WTC11 (cell line): ENCODE measurements around the gene CTIF. TPM values are rescaled to one million over a fixed set of nuclear protein-coding genes. Genes with fewer than 3 reads are reported as not detected.

Experiments used
- ATAC-seq: fragments of 200-7000 bp; cut with Tn5 transposase; 2 replicates; pipeline ENCODE4 v1.10.0; 2021; ENCODE audit warnings: mild to moderate bottlenecking, moderate library complexity
- CTCF ChIA-PET: fragments of 300-600 bp; sonication (Branson Sonifier 250); formaldehyde crosslinking; loops from one replicate; lab custom pipeline; 2021; ENCODE audit warnings: antibody characterized with exemption; lab: Charles Lee
- POLR2A ChIA-PET: fragments of 350-600 bp; sonication (Branson Sonifier 250); formaldehyde crosslinking; loops from one replicate; lab custom pipeline; 2021; ENCODE audit warnings: antibody characterized with exemption; lab: Charles Lee
- DNase-seq: peaks from one replicate; pipeline ENCODE4 v3.0.0; 2021; ENCODE audit warnings: low spot score
- H3K27ac Mint-ChIP-seq: 2 replicates; pipeline ENCODE4 v1.8.0; 2021; ENCODE audit warnings: mixed read lengths
- H3K27me3 Mint-ChIP-seq: 2 replicates; pipeline ENCODE4 v1.8.0; 2021; ENCODE audit warnings: low read depth, mild to moderate bottlenecking, moderate library complexity, mixed read lengths
- H3K36me3 Mint-ChIP-seq: 2 replicates; pipeline ENCODE4 v1.8.0; 2021; ENCODE audit warnings: mixed read lengths
- H3K4me1 Mint-ChIP-seq: 2 replicates; pipeline ENCODE4 v1.8.0; 2022; ENCODE audit warnings: mixed read lengths
- H3K4me3 Mint-ChIP-seq: 2 replicates; pipeline ENCODE4 v1.8.0; 2021; ENCODE audit warnings: mild to moderate bottlenecking, moderate library complexity, mixed read lengths
- H3K9me3 Mint-ChIP-seq: 2 replicates; pipeline ENCODE4 v1.8.0; 2021; ENCODE audit warnings: mixed read lengths
- CBFB ChIP-seq: sonication (generic); formaldehyde crosslinking; IDR thresholded peaks from 2 replicates; pipeline ENCODE4 v1.8.1; 2022; ENCODE audit warnings: mild to moderate bottlenecking, low read depth, missing genetic modification reagents
- CREB1 ChIP-seq: sonication (generic); formaldehyde crosslinking; IDR thresholded peaks from 2 replicates; pipeline ENCODE4 v1.8.0; 2023; ENCODE audit warnings: mild to moderate bottlenecking, missing genetic modification reagents
- ELF4 ChIP-seq: sonication (generic); formaldehyde crosslinking; IDR thresholded peaks from 2 replicates; pipeline ENCODE4 v1.8.1; 2022; ENCODE audit warnings: low read depth, mild to moderate bottlenecking, moderate library complexity, missing genetic modification reagents
- EMX1 ChIP-seq: fragments of 250-450 bp; sonication (Bioruptor Pico); IDR thresholded peaks from 2 replicates; pipeline ENCODE4 v1.8.0; 2021; ENCODE audit warnings: mild to moderate bottlenecking
- JAZF1 ChIP-seq: fragments of 250-450 bp; sonication (Bioruptor Pico); IDR thresholded peaks from 2 replicates; pipeline ENCODE4 v1.9.0; 2021; ENCODE audit warnings: moderate library complexity, mild to moderate bottlenecking, inconsistent platforms
- JUN ChIP-seq: sonication (generic); formaldehyde crosslinking; IDR thresholded peaks from 2 replicates; pipeline ENCODE4 v1.8.0; 2023; ENCODE audit warnings: mild to moderate bottlenecking, missing genetic modification reagents
- KAT7 ChIP-seq: sonication (generic); formaldehyde crosslinking; IDR thresholded peaks from 2 replicates; pipeline ENCODE4 v1.8.1; 2023; ENCODE audit warnings: missing genetic modification reagents, mild to moderate bottlenecking, borderline replicate concordance
- MYBL2 ChIP-seq: sonication (generic); formaldehyde crosslinking; IDR thresholded peaks from 2 replicates; pipeline ENCODE4 v1.8.1; 2023; ENCODE audit warnings: mild to moderate bottlenecking, moderate library complexity, missing genetic modification reagents
- NR1H2 ChIP-seq: sonication (generic); formaldehyde crosslinking; IDR thresholded peaks from 2 replicates; pipeline ENCODE4 v1.9.0; 2021; ENCODE audit warnings: mild to moderate bottlenecking, moderate library complexity, missing genetic modification reagents
- RELA ChIP-seq: sonication (generic); formaldehyde crosslinking; IDR thresholded peaks from 2 replicates; pipeline ENCODE4 v1.8.1; 2022; ENCODE audit warnings: missing genetic modification reagents, mild to moderate bottlenecking, borderline replicate concordance
- RORB ChIP-seq: fragments of 250-450 bp; sonication (Bioruptor Pico); IDR thresholded peaks from 2 replicates; pipeline ENCODE4 v1.9.0; 2021; ENCODE audit warnings: mild to moderate bottlenecking
- TP53 ChIP-seq: sonication (generic); formaldehyde crosslinking; IDR thresholded peaks from 2 replicates; pipeline ENCODE4 v1.8.1; 2023; ENCODE audit warnings: mild to moderate bottlenecking, missing genetic modification reagents
- ZBTB21 ChIP-seq: sonication (generic); formaldehyde crosslinking; IDR thresholded peaks from 2 replicates; pipeline ENCODE4 v1.8.1; 2023; ENCODE audit warnings: mild to moderate bottlenecking, missing genetic modification reagents, borderline replicate concordance
- ZNF263 ChIP-seq: sonication (generic); formaldehyde crosslinking; IDR thresholded peaks from 2 replicates; pipeline ENCODE4 v1.8.1; 2022; ENCODE audit warnings: low read depth, mild to moderate bottlenecking, moderate library complexity, missing genetic modification reagents
- ZNF416 ChIP-seq: fragments of 250-450 bp; sonication (Bioruptor Pico); IDR thresholded peaks from 2 replicates; pipeline ENCODE4 v1.9.0; 2021; ENCODE audit warnings: mild to moderate bottlenecking, inconsistent platforms
- ZNF423 ChIP-seq: fragments of 250-450 bp; sonication (Bioruptor Pico); IDR thresholded peaks from 2 replicates; pipeline ENCODE4 v2.1.2; 2022; ENCODE audit warnings: mild to moderate bottlenecking, moderate library complexity
- total RNA-seq: library from RNA; stranded (reverse); gene quantifications from 3 replicates; pipeline ENCODE4 v1.2.3, GENCODE V29; 2021
- TF ChIP-seq, protein P1 (sequence below): sonication (generic); formaldehyde crosslinking; IDR thresholded peaks from 2 replicates; pipeline ENCODE4 v1.8.1; 2022; ENCODE audit warnings: low read depth, missing genetic modification reagents, borderline replicate concordance
- TF ChIP-seq, protein P2 (sequence below): sonication (generic); formaldehyde crosslinking; IDR thresholded peaks from 2 replicates; pipeline ENCODE4 v1.8.0; 2023; ENCODE audit warnings: mild to moderate bottlenecking, missing genetic modification reagents
- TF ChIP-seq, protein P3 (sequence below): sonication (generic); formaldehyde crosslinking; IDR thresholded peaks from 2 replicates; pipeline ENCODE4 v1.8.1; 2022; ENCODE audit warnings: low read depth, mild to moderate bottlenecking, moderate library complexity, missing genetic modification reagents, borderline replicate concordance
- TF ChIP-seq, protein P4 (sequence below): sonication (generic); formaldehyde crosslinking; IDR thresholded peaks from 2 replicates; pipeline ENCODE4 v1.8.1; 2023; ENCODE audit warnings: mild to moderate bottlenecking, missing genetic modification reagents, moderate library complexity
- TF ChIP-seq, protein P5 (sequence below): sonication (generic); formaldehyde crosslinking; IDR thresholded peaks from 2 replicates; pipeline ENCODE4 v1.8.1; 2023; ENCODE audit warnings: mild to moderate bottlenecking, moderate library complexity, missing genetic modification reagents

Gene CTIF
- total RNA-seq, 1 experiment from 2014 or later, result 28.5 TPM

DNA sequence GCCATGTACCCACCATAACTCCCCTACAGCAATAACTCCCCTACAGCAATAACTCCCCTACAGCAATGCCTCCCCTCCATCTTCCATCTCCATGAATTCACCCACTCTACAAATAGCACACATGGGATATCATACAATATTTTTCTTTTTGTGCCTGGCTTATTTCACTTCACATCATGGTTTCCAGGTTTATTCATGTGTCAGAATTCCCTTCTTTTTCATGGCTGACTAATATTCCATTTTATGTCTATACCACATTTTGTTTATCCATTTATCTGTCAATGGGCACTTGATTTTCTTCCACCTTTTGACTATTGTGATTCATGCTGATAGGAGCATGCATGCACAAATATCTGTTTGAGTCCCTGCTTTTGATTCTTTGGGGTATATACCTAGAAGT, 233.6 kb downstream of the CTIF start:
- POLR2A ChIA-PET, result no interaction called here
- Mint-ChIP-seq H3K4me3 (no peak overlapping the region), H3K9me3 (peaks cover 6% of the 10 kb centered on the region)
- ATAC-seq, result no peak
- TF ChIP-seq KAT7 (no peak), RELA (CRISPR knock-in tag) (no peak), ZBTB21 (CRISPR knock-in tag) (no peak), ELF4 (CRISPR knock-in tag) (no peak), CREB1 (CRISPR knock-in tag) (no peak), RORB (CRISPR knock-in tag) (no peak), JUN (CRISPR knock-in tag) (no peak)
- TF ChIP-seq, protein P1, sequence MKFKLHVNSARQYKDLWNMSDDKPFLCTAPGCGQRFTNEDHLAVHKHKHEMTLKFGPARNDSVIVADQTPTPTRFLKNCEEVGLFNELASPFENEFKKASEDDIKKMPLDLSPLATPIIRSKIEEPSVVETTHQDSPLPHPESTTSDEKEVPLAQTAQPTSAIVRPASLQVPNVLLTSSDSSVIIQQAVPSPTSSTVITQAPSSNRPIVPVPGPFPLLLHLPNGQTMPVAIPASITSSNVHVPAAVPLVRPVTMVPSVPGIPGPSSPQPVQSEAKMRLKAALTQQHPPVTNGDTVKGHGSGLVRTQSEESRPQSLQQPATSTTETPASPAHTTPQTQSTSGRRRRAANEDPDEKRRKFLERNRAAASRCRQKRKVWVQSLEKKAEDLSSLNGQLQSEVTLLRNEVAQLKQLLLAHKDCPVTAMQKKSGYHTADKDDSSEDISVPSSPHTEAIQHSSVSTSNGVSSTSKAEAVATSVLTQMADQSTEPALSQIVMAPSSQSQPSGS (CRISPR knock-in tag), result no peak
- TF ChIP-seq, all 79 proteins: peak for 0
- no peak for DNase-seq
- peaks cover 2% of the 10 kb centered on the region; the same call in 1 of the 2 replicates for H3K4me1 Mint-ChIP-seq
- H3K27me3 Mint-ChIP-seq, result no peaks in the 10 kb centered on the region
- H3K36me3 Mint-ChIP-seq, result no peaks in the 10 kb centered on the region
- CTCF ChIA-PET, result interaction anchor here (1.0 kb wide), 1 partner anchor 60 kb away, joined by 5 read pairs; no protein-coding TSS in a partner anchor
- H3K27ac Mint-ChIP-seq, result no peak overlapping the region

DNA sequence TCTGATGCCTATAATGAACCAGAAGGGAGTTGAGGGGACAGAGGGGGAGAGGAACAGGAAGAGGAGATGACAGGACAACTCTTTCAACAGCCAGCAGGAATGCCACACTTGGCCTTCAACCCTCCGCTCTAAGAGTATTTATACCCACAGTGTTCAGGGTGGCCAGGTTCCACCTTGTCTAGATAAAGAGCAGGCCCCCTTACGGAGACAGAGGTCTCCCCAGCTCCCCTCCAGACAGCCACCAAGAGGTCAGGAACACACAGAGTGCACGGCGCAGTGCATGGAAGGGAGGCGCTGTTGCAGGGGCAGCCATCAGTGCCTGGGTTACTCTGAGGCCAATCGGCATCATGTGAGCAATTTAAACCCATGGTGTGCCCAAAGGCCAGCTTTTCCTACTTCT, 235.0 kb downstream of the CTIF start:
- Mint-ChIP-seq H3K4me3 (no peak overlapping the region), H3K27ac (no peak overlapping the region), H3K36me3 (no peaks in the 10 kb centered on the region), H3K9me3 (peaks cover 6% of the 10 kb centered on the region), H3K27me3 (no peaks in the 10 kb centered on the region), H3K4me1 (peaks cover 3% of the 10 kb centered on the region; the same call in 1 of the 2 replicates)
- POLR2A ChIA-PET, result interaction anchor here (0.7 kb wide), 1 partner anchor 203 kb away, joined by 3 read pairs; no protein-coding TSS in a partner anchor
- ATAC-seq (no peak), DNase-seq (no peak)
- CTCF ChIA-PET, result interaction anchor here (0.6 to 1.4 kb wide), 6 partner anchors 18 to 481 kb away, joined by 3 to 4 read pairs (median 3); no protein-coding TSS in a partner anchor
- TF ChIP-seq, protein P2, sequence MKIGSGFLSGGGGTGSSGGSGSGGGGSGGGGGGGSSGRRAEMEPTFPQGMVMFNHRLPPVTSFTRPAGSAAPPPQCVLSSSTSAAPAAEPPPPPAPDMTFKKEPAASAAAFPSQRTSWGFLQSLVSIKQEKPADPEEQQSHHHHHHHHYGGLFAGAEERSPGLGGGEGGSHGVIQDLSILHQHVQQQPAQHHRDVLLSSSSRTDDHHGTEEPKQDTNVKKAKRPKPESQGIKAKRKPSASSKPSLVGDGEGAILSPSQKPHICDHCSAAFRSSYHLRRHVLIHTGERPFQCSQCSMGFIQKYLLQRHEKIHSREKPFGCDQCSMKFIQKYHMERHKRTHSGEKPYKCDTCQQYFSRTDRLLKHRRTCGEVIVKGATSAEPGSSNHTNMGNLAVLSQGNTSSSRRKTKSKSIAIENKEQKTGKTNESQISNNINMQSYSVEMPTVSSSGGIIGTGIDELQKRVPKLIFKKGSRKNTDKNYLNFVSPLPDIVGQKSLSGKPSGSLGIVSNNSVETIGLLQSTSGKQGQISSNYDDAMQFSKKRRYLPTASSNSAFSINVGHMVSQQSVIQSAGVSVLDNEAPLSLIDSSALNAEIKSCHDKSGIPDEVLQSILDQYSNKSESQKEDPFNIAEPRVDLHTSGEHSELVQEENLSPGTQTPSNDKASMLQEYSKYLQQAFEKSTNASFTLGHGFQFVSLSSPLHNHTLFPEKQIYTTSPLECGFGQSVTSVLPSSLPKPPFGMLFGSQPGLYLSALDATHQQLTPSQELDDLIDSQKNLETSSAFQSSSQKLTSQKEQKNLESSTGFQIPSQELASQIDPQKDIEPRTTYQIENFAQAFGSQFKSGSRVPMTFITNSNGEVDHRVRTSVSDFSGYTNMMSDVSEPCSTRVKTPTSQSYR, result no peak

DNA sequence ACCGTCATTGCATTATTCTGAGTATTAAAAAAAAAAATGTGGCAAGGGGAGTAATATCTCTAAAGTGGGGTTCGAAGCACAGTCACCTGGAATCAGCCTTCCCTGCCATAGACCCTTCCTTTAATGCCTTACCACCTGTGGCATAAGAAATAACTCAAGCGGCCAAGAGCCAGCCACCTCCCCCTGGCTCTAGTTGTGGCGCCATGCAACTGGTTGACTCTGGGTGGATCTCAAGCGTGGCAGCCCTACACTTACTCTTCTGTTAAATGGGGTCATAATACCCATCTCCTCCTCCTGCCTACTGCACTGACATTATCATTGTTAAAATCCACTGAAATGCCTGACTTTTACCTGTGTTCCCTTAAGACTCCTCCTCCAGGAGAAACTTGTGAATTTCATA, 236.1 kb downstream of the CTIF start:
- no peak overlapping the region for H3K4me3 Mint-ChIP-seq
- H3K36me3 Mint-ChIP-seq, result no peaks in the 10 kb centered on the region
- CTCF ChIA-PET, result no interaction called here
- H3K9me3 Mint-ChIP-seq, result peaks cover 6% of the 10 kb centered on the region
- no peak overlapping the region for H3K27ac Mint-ChIP-seq
- peaks cover 3% of the 10 kb centered on the region; the same call in 1 of the 2 replicates for H3K4me1 Mint-ChIP-seq
- DNase-seq, result no peak
- TF ChIP-seq ZNF423 (no peak), NR1H2 (no peak), JAZF1 (no peak), ZNF263 (CRISPR knock-in tag) (no peak), TP53 (CRISPR knock-in tag) (no peak), ZNF416 (CRISPR knock-in tag) (no peak), JUN (CRISPR knock-in tag) (no peak), EMX1 (CRISPR knock-in tag) (no peak), MYBL2 (CRISPR knock-in tag) (no peak), CBFB (no peak)
- TF ChIP-seq, protein P3, sequence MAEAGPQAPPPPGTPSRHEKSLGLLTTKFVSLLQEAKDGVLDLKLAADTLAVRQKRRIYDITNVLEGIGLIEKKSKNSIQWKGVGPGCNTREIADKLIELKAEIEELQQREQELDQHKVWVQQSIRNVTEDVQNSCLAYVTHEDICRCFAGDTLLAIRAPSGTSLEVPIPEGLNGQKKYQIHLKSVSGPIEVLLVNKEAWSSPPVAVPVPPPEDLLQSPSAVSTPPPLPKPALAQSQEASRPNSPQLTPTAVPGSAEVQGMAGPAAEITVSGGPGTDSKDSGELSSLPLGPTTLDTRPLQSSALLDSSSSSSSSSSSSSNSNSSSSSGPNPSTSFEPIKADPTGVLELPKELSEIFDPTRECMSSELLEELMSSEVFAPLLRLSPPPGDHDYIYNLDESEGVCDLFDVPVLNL (CRISPR knock-in tag), result no peak
- TF ChIP-seq, protein P4, sequence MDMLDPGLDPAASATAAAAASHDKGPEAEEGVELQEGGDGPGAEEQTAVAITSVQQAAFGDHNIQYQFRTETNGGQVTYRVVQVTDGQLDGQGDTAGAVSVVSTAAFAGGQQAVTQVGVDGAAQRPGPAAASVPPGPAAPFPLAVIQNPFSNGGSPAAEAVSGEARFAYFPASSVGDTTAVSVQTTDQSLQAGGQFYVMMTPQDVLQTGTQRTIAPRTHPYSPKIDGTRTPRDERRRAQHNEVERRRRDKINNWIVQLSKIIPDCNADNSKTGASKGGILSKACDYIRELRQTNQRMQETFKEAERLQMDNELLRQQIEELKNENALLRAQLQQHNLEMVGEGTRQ (CRISPR knock-in tag), result no peak
- TF ChIP-seq, protein P5, sequence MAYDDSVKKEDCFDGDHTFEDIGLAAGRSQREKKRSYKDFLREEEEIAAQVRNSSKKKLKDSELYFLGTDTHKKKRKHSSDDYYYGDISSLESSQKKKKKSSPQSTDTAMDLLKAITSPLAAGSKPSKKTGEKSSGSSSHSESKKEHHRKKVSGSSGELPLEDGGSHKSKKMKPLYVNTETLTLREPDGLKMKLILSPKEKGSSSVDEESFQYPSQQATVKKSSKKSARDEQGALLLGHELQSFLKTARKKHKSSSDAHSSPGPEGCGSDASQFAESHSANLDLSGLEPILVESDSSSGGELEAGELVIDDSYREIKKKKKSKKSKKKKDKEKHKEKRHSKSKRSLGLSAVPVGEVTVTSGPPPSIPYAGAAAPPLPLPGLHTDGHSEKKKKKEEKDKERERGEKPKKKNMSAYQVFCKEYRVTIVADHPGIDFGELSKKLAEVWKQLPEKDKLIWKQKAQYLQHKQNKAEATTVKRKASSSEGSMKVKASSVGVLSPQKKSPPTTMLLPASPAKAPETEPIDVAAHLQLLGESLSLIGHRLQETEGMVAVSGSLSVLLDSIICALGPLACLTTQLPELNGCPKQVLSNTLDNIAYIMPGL (CRISPR knock-in tag), result no peak
- no peak for ATAC-seq
- POLR2A ChIA-PET, result no interaction called here
- no peaks in the 10 kb centered on the region for H3K27me3 Mint-ChIP-seq
